K562 (cell line): Measurements from ENCODE around the gene LAMB1. TPM values are rescaled to one million over a fixed set of nuclear protein-coding genes. Genes with fewer than 3 reads are reported as not detected.

Experiments used
- ATF6 ChIP-seq: sonication (generic); formaldehyde crosslinking; IDR thresholded peaks from 2 replicates; pipeline ENCODE4 v1.4.0; 2020; ENCODE audit warnings: mild to moderate bottlenecking, missing genetic modification reagents
- CBFA2T3 ChIP-seq: fragments of 450-650 bp; IDR thresholded peaks from 2 replicates; pipeline ENCODE4 v1.6.1; 2017
- CCNT2 ChIP-seq: IDR thresholded peaks from 2 replicates; pipeline ENCODE4 v1.6.1; 2011; ENCODE audit warnings: borderline replicate concordance, low read depth, mild to moderate bottlenecking, moderate library complexity, mixed read lengths, low read length; ENCODE audit not compliant: insufficient read length; ENCODE audit errors: extremely low read depth
- CHCHD3 ChIP-seq: fragments of 250-450 bp; sonication (Bioruptor Pico); IDR thresholded peaks from 2 replicates; pipeline ENCODE4 v2.1.2; 2022; ENCODE audit warnings: mild to moderate bottlenecking
- ELK3 ChIP-seq: fragments of 450-650 bp; formaldehyde crosslinking; IDR thresholded peaks from 2 replicates; pipeline ENCODE4 v1.4.0; 2020; ENCODE audit warnings: mild to moderate bottlenecking
- GABPB2 ChIP-seq: fragments of 250-450 bp; sonication (Bioruptor Pico); conservative IDR thresholded peaks from 2 replicates; pipeline ENCODE4 v1.5.1; 2021; ENCODE audit warnings: mild to moderate bottlenecking
- HINFP ChIP-seq: fragments of 450-650 bp; conservative IDR thresholded peaks from 2 replicates; pipeline ENCODE4 v1.6.1; 2016; ENCODE audit warnings: missing genetic modification characterization, low read depth, mild to moderate bottlenecking, control low read depth, missing compliant biosample characterization
- MAZ ChIP-seq, 2 experiments: fragments of 450-650 bp in 1 of 2; sonication (generic) in 1 of 2; formaldehyde crosslinking; IDR thresholded peaks in 1 of 2; conservative IDR thresholded peaks in 1 of 2; 2 replicates each; pipeline versions ENCODE4 v1.4.0 to v1.5.0; 2020; ENCODE audit warnings: mild to moderate bottlenecking in 1 of 2, missing genetic modification reagents in 1 of 2
- MCM2 ChIP-seq: fragments of 450-650 bp; IDR thresholded peaks from 2 replicates; pipeline ENCODE4 v1.6.1; 2017; ENCODE audit warnings: low read depth, mild to moderate bottlenecking
- NBN ChIP-seq: fragments of 450-650 bp; IDR thresholded peaks from 2 replicates; pipeline ENCODE4 v1.6.1; 2016; ENCODE audit warnings: low read depth, mild to moderate bottlenecking
- NCOA6 ChIP-seq: fragments of 450-650 bp; IDR thresholded peaks from 2 replicates; pipeline ENCODE4 v1.6.1; 2017; ENCODE audit warnings: mild to moderate bottlenecking
- NCOR1 ChIP-seq: fragments of 450-650 bp; IDR thresholded peaks from 2 replicates; pipeline ENCODE4 v1.6.1; 2016; ENCODE audit warnings: mild to moderate bottlenecking, moderate library complexity
- NFE2L1 ChIP-seq: fragments of 450-650 bp; IDR thresholded peaks from 2 replicates; pipeline ENCODE4 v1.6.1; 2016; ENCODE audit warnings: missing genetic modification characterization, low read depth, mild to moderate bottlenecking, missing compliant biosample characterization, moderate library complexity, borderline replicate concordance
- OTX1 ChIP-seq: fragments of 450-650 bp; formaldehyde crosslinking; IDR thresholded peaks from 2 replicates; pipeline ENCODE4 v1.4.0; 2022; ENCODE audit warnings: mild to moderate bottlenecking
- PHF20 ChIP-seq: fragments of 450-650 bp; IDR thresholded peaks from 2 replicates; pipeline ENCODE4 v1.6.1; 2018; ENCODE audit not compliant: partially characterized antibody
- RBM14 ChIP-seq: fragments of 200-400 bp; formaldehyde crosslinking; IDR thresholded peaks from 2 replicates; pipeline ENCODE4 v1.6.1; 2018; ENCODE audit warnings: low read depth, mild to moderate bottlenecking, low read length, moderate library complexity, borderline replicate concordance; ENCODE audit not compliant: insufficient read depth
- RBM15 ChIP-seq: fragments of 200-400 bp; formaldehyde crosslinking; IDR thresholded peaks from 2 replicates; pipeline ENCODE4 v1.6.1; 2018; ENCODE audit warnings: mild to moderate bottlenecking, low read length, moderate library complexity; ENCODE audit not compliant: insufficient read depth
- SNIP1 ChIP-seq: fragments of 450-650 bp; IDR thresholded peaks from 2 replicates; pipeline ENCODE4 v1.7.1; 2017; ENCODE audit warnings: low read depth, mild to moderate bottlenecking
- SP2 ChIP-seq: IDR thresholded peaks from 2 replicates; pipeline ENCODE4 v1.6.1; 2011; ENCODE audit warnings: mild to moderate bottlenecking, low read depth, low read length, moderate library complexity; ENCODE audit not compliant: poor library complexity, severe bottlenecking; ENCODE audit errors: extremely low read depth
- ZBTB34 ChIP-seq: fragments of 250-450 bp; sonication (Bioruptor Pico); IDR thresholded peaks from 2 replicates; pipeline ENCODE4 v1.8.0; 2021; ENCODE audit warnings: mild to moderate bottlenecking, moderate library complexity
- ZNF146 ChIP-seq: IDR thresholded peaks from one replicate; pipeline ENCODE4 v1.6.1; 2018; ENCODE audit warnings: missing compliant biosample characterization; ENCODE audit not compliant: unreplicated experiment
- ZNF274 ChIP-seq: IDR thresholded peaks from 2 replicates; pipeline ENCODE4 v1.6.1; 2011; ENCODE audit warnings: low read depth, mild to moderate bottlenecking, low read length, moderate library complexity, borderline replicate concordance
- polyA plus RNA-seq, 8 experiments: library from polyadenylated mRNA; depleted of rRNA in 4 of 8; stranded (reverse) in 5 of 8; unstranded in 3 of 8; fragments of >200 nt; fragmentation: Nextera tagmentation in 2 of 8; fragmentation: Illumina TruSeq in 1 of 8; extraction: Ambion mirVana in 2 of 8; extraction: Trizol in 1 of 8; gene quantifications; 2 replicates each; pipeline versions ENCODE4 v1.2.1 to v1.2.3, GENCODE V29; 2011 to 2014; ENCODE audit warnings: inconsistent platforms in 1 of 8, missing spikeins in 1 of 8
- total RNA-seq, 7 experiments: library from RNA; depleted of rRNA in 6 of 7; stranded (reverse); fragments of >200 nt in 6 of 7; fragmentation: Illumina TruSeq in 2 of 7; extraction: Trizol in 2 of 7; gene quantifications; 2 replicates each; pipeline versions ENCODE4 v1.2.1 to v1.2.3, GENCODE V29; 2011 to 2021; ENCODE audit warnings: low replicate concordance in 1 of 7

Gene LAMB1
- total and polyA plus RNA-seq, 9 of the 15 experiments (the other 6 are each of a cell fraction or from before 2014, with no cell fraction given) = 6.0 to 17.7 (median 12.3) TPM

- peak; percentile 97 for TF ChIP-seq NCOR1
- no peak for TF ChIP-seq ZNF146
- no peak for TF ChIP-seq SP2
- 0 out of 2 replicates have a peak, but pooled peaks have one; percentile 65 for TF ChIP-seq ATF6
- no peak for TF ChIP-seq NCOA6
- TF ChIP-seq SNIP1 = no peak
- TF ChIP-seq CCNT2 = peak; percentile 91
- TF ChIP-seq CHCHD3 = no peak
- peak in 1 of 2 experiments; percentile 38; a peak in 1 of 4 replicates for TF ChIP-seq MAZ (CRISPR knock-in tag; conservative IDR thresholded peaks at IDR 0.05 in 1 of 2, IDR thresholded peaks at IDR 0.05 in 1 of 2)
- no peak for TF ChIP-seq MCM2
- no peak for TF ChIP-seq RBM14
- no peak for TF ChIP-seq ZNF274
- TF ChIP-seq RBM15 = no peak
- TF ChIP-seq NBN = peak; percentile 91
- TF ChIP-seq CBFA2T3 = peak; percentile 98
- peak; percentile 50; the same call in 1 of the 2 replicates for TF ChIP-seq NFE2L1 (tag)
- TF ChIP-seq OTX1 (CRISPR knock-in tag) = peak; percentile 72; the same call in 1 of the 2 replicates
- TF ChIP-seq HINFP (tag) = no peak
- TF ChIP-seq GABPB2 = no peak
- no peak for TF ChIP-seq PHF20
- no peak for TF ChIP-seq ELK3 (CRISPR knock-in tag)
- TF ChIP-seq ZBTB34 (CRISPR knock-in tag) = no peak
Measured at GRCh38 chr7:108012499-108013430, 9.8 kb upstream of the LAMB1 start (continued).
